HG02884 (cell line): ENCODE results near the gene KRTAP4-1.
"Not testable (repeated sequence)": the region's sequence is repeated elsewhere in the genome, so short reads cannot be mapped to it uniquely, and the experiment has no call there.

Source experiments
- ATAC-seq: cut with Tn5 transposase; IDR thresholded peaks from one replicate; pipeline ENCODE4 v1.9.1; 2021; ENCODE audit warnings: mild to moderate bottlenecking, moderate library complexity; ENCODE audit not compliant: unreplicated experiment

KRTAP4-1 gene

GRCh38 chr17:41176744-41177387 lies 7.8 kb downstream of the KRTAP4-1 start:
- no peak for ATAC-seq

DNA sequence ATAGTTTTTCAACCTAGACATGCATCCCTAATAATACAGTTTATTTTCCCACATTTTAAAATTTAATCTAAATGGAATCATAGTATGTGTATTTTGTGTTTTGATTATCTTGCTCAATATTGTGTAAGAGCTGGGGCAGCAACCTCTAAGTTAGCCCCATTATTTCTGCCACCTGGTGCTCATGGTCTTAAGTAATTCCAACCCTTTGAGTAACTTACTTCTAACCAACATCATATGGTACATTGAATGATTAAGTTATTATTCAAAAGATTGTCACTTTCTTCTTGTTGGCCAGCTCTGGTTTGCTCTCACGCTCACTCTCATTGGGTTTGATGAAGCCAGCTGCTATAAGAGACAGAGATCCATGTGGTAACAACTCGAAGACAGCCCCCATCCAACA lies 12.8 kb downstream of the KRTAP4-1 start:
- ATAC-seq, result no peak

- ATAC-seq, result no peak
Measured at GRCh38 chr17:41168121-41168520, 16.6 kb downstream of the KRTAP4-1 start, which contains the start of gene KRTAP4-3. TSS of gene KRTAP4-3 (minus strand) at chr17:41168221. CDS start at chr17:41168172, 49 bp downstream.

- ATAC-seq, result no peak
Measured at GRCh38 chr17:41167561-41167960, 17.1 kb downstream of the KRTAP4-1 start.

DNA sequence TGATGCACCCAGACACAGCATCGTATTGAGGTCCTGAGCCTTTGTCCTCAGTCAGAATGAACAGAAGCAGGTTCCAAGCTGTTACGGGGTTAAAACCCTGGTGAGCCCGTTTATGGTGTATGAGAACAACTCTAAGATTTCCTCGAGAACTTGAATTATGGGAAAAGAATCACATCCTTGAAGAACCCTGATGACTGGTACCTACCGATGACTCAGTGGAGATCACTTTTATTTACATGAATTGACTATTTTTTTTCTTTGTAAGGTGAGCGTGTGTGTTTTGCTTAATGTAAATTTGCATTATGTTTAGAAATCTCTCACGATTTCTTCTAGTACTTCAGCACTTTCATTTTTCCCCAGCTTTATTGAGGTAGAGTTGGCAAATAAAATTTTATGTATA lies 20.9 kb downstream of the KRTAP4-1 start:
- no peak for ATAC-seq

DNA sequence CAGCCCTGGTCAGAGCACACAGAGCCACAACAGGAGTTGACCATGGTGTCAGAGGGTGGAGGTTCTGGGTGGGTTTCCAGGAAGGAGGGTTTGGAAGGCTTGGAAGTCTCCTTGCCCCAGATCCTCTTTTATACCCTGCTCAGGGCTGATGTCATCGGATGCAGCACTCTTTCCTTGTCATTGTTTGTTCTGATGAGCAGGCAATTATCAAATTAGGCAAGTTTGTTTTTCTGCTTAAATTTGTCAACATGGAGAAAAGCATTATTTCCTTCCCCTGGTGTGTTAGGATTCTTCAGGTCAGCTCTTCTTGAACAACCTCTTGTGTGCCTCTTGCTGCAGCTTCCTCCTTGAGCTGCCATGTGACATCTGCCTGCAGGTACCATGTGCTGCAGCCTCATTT lies 24.1 kb downstream of the KRTAP4-1 start, which contains the start of gene KRTAP4-4:
Gene KRTAP4-4 (minus strand): TSS at position 101 of the 400 bp plus-strand sequence. CDS start 57 bp downstream, at position 44.
- ATAC-seq, result no peak

DNA sequence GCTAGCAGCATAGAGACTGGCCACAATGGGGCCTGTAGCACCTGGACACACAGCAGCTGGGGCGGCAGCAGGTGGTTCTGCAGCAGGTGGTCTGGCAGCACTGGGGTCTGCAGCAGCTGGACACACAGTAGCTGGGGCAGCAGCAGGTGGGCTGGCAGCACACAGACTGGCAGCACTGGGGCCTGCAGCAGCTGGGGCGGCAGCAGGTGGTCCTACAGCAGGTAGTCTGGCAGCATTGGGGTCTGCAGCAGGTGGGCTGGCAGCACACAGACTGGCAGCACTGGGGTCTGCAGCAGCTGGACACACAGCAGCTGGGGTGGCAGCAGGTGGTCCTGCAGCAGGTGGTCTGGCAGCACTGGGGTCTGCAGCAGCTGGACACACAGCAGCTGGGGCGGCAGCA lies 24.5 kb downstream of the KRTAP4-1 start:
- not testable (repeated sequence) for ATAC-seq

DNA sequence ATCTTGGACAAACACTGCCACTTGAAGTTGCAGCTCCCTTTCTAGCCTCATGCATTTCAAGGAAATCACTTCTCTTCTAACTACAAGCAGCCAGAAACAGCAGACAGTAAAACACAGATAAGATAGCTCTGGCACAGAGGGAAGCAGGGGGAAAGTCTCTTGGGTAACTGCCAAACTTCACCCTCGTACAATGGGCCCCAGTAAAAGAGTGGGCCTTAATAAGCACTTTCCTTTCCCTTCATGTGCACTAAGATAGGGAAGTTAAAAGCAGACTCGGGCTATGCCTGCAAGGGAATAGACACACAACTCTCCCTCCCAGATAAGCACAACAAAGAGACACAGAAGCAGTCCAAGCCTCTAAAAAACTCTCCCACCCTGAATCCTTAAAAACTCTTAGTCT lies 30.9 kb downstream of the KRTAP4-1 start:
- ATAC-seq, result no peak

DNA sequence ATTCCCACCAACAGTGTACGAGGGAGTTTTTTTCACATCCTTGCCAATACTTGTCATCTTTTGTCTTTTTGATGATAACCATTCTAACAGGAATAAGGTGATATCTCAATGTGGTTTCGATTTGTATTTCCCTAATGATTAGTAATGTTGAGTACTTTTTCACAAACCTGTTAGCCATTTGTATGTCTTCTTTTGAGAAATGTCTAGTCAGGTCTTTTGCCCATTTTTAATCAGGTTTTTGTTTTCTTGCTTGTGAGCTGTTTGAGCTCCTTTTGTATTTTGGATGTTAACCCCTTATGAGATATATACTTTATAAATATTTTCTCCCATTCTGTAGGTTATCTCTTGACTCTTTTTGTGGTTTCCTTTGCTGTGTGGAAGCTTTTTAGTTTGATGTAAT lies 33.2 kb downstream of the KRTAP4-1 start:
- no peak for ATAC-seq

- no peak for ATAC-seq
Measured at GRCh38 chr17:41150026-41150425, 34.7 kb downstream of the KRTAP4-1 start.

DNA sequence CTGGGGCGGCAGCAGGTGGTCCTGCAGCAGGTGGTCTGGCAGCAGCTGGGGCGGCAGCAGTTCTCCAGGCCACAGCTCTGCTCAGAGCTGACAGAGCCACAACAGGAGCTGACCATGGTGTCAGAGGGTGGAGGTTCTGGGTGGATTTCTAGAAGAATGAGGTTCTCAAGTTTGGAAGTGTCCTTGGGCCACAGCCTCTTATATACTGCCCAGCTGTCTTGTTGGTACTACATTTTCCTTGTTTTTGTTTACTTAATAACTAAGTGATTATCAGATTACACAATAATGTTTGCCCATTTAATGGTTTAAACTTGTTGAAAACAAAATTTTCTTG lies 35.1 kb downstream of the KRTAP4-1 start, which contains the start of gene KRTAP4-5:
Gene KRTAP4-5 (minus strand): TSS at position 174 of the 334 bp plus-strand sequence. CDS start 58 bp downstream, at position 116.
- ATAC-seq, result no peak

- not testable (repeated sequence) for ATAC-seq
Measured at GRCh38 chr17:41148971-41149651, 35.6 kb downstream of the KRTAP4-1 start.

- no peak for ATAC-seq
Measured at GRCh38 chr17:41147531-41148204, 37.0 kb downstream of the KRTAP4-1 start.

DNA sequence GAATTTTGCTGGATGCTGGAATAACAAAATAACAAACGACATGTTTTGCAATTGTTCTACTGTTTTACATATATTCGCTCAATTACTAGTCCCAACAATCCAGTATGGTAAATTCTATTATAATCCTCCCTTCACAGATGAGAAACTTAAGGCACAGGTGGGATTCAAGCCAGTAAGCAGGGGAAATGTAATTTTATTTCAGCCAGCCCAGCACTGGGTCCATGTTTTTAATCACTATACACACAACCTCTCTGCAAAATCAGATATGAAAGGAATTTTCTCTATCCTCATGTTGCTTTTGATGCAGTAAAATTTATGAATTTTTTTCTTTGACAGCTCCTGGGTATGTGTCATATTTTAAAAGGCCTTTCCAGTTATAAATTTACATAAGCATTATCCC lies 39.5 kb downstream of the KRTAP4-1 start:
- no peak for ATAC-seq

- no peak for ATAC-seq
Measured at GRCh38 chr17:41144846-41145245, 39.9 kb downstream of the KRTAP4-1 start.

GRCh38 chr17:41141361-41141760 lies 43.4 kb downstream of the KRTAP4-1 start:
- no peak for ATAC-seq

DNA sequence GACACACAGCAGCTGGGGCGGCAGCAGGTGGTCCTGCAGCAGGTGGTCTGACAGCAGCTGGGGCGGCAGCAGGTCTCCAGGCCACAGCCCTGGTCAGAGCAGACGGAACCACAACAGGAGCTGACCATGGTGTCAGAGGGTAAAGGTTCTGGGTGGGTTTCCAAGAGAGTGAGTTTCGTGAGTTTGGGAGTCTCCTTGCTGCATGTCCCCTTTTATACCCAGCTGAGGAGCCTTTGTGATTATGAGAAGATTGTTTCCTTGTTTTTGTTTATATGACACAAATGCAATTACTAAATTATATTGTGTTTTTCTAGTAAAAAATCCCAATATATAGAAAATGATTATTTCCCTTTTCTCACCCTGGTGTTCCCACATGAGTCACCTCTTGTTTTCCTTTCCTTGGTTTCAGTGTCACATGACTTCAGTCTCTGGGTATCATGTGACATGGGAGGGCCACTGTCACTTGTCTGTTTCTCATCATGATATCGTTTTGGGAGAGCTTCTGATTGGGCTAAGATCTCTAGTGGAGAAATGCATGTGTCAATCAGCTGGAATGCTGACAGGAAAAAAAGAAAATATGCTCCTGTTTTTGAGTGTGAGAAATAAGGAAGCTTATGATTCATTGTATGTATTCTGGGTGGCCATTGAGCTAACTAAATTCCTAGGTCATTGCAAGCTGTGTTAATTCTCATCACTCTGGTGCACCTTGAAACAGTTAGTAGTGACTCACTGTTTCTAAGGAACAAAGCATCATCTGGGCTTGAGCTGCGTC lies 44.2 kb downstream of the KRTAP4-1 start, which contains the start of gene KRTAP4-6:
Gene KRTAP4-6 (minus strand): TSS at position 185 of the 772 bp plus-strand sequence. CDS start 57 bp downstream, at position 128.
- no peak for ATAC-seq

- not testable (repeated sequence) for ATAC-seq
Measured at GRCh38 chr17:41139865-41140264, 44.8 kb downstream of the KRTAP4-1 start.
